Fibroblast of mammary gland (primary cell): ENCODE measurements around the gene OR2S2.

Experiments
- DNase-seq: peaks from one replicate; pipeline ENCODE4 v3.0.0-alpha.2; 2010; ENCODE audit warnings: low read depth
- H3K4me3 ChIP-seq: 2 replicates; pipeline ENCODE4 v1.5.1; 2011; ENCODE audit warnings: low read depth, mild to moderate bottlenecking, low read length, moderate library complexity; ENCODE audit not compliant: control insufficient read depth
- TF ChIP-seq, protein P1 (sequence below): conservative IDR thresholded peaks from 2 replicates; pipeline ENCODE4 v1.5.1; 2011; ENCODE audit warnings: low read depth, low read length, inconsistent platforms; ENCODE audit not compliant: control insufficient read depth, insufficient read depth

OR2S2 gene

DNA sequence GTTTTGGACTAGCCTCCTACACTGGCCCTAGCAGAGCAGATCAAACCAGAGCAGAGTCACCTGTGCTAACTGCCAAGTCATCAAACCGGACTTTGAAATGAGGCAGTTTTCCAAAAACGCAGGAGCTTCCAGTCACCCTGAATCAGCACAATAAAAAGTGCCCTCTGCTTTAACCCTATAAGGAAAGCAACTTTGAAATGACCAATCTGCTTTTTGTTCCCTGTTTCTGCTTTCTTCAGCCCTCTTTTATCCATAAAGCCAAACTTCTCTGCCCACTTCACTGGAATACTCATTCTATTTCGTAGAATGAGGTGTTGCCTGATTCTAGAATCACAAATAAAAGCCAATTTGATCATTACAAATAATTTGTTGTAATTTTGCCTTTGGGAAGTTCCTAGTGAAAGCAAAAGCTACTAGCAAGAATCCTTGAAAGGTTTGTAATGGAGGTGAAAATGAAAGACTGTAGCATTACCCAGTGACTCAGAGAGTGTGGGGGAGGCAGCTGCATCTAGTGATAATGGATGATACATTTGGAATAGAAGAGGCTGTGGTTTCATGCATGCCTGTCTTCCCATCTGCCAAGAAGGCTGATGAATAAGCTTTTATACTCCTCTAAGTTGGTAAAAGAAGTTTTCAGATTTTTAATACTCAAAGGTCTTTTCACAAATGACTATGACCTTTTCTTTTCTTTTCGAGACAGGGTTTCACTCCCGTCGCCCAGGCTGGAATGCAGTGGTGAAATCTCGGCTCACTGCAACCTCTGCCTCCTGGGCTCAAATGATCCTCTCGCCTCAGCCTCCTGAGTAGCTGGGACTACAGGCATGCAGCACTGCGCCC, 33.8 kb downstream of the OR2S2 start:
- peak; percentile 96 for DNase-seq
- peak overlapping the region; percentile 18 for H3K4me3 ChIP-seq

DNA sequence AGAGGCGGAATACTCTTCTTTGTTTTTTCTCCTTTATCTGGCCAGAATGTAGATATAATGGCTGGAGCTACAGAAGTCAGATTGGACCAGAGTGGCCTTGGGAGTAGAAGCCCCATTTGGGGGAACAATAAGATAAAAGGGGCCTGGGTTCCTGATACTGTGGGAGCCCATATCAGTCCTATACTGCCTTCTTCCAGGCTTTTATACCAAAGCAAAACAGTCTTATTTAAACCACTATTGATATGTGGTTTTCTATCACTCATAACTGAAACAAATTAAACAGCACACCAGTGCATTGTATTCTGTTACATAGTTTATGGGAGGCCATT, 34.4 kb downstream of the OR2S2 start:
- no peak for DNase-seq
- no peak overlapping the region for H3K4me3 ChIP-seq
- TF ChIP-seq, protein P1, sequence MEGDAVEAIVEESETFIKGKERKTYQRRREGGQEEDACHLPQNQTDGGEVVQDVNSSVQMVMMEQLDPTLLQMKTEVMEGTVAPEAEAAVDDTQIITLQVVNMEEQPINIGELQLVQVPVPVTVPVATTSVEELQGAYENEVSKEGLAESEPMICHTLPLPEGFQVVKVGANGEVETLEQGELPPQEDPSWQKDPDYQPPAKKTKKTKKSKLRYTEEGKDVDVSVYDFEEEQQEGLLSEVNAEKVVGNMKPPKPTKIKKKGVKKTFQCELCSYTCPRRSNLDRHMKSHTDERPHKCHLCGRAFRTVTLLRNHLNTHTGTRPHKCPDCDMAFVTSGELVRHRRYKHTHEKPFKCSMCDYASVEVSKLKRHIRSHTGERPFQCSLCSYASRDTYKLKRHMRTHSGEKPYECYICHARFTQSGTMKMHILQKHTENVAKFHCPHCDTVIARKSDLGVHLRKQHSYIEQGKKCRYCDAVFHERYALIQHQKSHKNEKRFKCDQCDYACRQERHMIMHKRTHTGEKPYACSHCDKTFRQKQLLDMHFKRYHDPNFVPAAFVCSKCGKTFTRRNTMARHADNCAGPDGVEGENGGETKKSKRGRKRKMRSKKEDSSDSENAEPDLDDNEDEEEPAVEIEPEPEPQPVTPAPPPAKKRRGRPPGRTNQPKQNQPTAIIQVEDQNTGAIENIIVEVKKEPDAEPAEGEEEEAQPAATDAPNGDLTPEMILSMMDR: no peak

More for the DNA sequence above, 33.8 kb downstream of the OR2S2 start:
- TF ChIP-seq, protein P1: no peak

GRCh38 chr9:35920051-35920620, 37.8 kb downstream of the OR2S2 start:
- peak; percentile 16 for DNase-seq
- TF ChIP-seq, protein P1: no peak
- no peak overlapping the region for H3K4me3 ChIP-seq

- H3K4me3 ChIP-seq: no peak overlapping the region
- DNase-seq: no peak
- TF ChIP-seq, protein P1: no peak
Measured at GRCh38 chr9:35919212-35920008, 38.5 kb downstream of the OR2S2 start.

DNA sequence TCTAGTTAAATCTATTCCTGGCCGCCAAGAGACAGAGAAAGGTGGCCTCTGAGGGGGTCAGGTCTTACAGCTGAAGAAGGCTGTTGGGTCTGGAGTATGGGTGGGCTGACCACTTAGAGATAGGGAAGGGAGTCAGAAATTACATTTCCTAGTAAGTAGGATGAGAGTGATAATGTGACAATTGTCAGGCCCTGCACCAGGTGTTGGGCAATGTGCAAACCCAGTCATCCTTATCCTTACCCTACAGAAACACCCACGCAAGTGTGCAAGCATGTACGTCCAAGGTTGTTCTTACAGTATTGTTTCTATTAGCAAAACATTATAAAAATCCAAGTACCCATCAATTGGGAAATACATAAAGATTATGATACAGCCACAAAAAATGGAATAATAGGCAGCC, 39.2 kb downstream of the OR2S2 start:
- DNase-seq: no peak
- TF ChIP-seq, protein P1: no peak
- no peak overlapping the region for H3K4me3 ChIP-seq

DNA sequence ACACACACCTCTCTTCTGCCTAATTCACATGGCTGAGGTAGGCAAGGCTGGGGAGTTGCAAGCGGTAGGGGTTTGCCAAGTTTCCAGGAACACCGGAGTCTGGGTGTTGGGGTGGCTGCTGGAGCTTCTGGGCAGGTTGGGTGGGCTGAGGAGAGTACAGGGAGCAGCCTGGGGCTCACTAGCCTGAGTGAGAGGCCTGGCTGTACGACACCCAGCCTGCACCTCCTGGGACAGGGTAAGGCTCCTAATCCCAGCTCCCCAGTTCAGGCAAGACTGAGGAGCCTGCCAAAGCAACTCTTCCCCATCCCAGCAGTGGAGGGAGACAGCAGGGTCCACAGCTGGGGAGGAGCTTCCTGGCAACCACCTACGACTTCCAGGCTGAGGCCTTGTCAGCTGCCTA, 40.7 kb downstream of the OR2S2 start:
- no peak overlapping the region for H3K4me3 ChIP-seq
- TF ChIP-seq, protein P1: no peak
- no peak for DNase-seq
